Erythroblast (primary cell): ENCODE measurements around the gene KLHL29.

Experiments
- DNase-seq, 2 experiments: peaks; one replicate each; lab custom pipeline; 2025; lab: John Stamatoyannopoulos, UW
- GATA1 ChIP-seq: IDR thresholded peaks from 2 replicates; pipeline ENCODE4 v1.6.1; 2011; ENCODE audit warnings: low read depth, mild to moderate bottlenecking, control low read depth, low read length, moderate library complexity
- POLR2A ChIP-seq: IDR thresholded peaks from 2 replicates; pipeline ENCODE4 v1.6.1; 2011; ENCODE audit warnings: mild to moderate bottlenecking, low read length

KLHL29 gene

GRCh38 chr2:23692263-23692662 is 307.3 kb downstream of the KLHL29 start:
- TF ChIP-seq GATA1 (no peak), POLR2A (no peak)

DNA sequence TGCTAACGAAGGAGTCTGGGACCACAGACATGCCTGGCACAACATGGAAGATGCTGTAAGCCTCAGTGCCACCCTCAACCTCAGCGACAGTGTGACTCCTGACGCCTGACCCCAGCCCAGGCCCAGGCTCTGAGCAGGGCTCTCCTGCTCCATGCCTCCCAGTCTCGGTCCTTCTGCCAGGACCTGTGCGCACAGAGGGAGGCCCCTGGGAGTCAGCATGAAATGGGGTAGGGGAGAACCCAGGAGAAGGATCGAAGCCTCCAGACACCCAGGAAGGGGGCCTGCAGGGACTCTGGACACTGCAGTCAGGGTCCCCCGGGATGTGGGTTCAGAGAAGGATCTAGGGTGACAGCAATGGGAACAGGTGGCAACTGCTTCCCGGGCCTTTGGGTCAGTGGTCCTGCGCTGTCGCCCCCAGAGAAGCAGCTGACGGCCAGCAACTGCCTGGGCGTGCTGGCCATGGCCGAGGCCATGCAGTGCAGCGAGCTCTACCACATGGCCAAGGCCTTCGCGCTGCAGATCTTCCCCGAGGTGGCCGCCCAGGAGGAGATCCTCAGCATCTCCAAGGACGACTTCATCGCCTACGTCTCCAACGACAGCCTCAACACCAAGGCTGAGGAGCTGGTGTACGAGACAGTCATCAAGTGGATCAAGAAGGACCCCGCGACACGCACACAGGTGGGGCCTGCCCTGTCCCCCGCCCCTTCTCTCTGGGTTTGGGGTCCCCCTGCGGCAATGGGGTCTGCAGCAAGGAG is 308.0 kb downstream of the KLHL29 start:
- TF ChIP-seq POLR2A = no peak
- no peak for TF ChIP-seq GATA1
- DNase-seq = no peak

More at GRCh38 chr2:23692263-23692662, 307.3 kb downstream of the KLHL29 start:
- no peak for DNase-seq

- TF ChIP-seq GATA1 (no peak), POLR2A (no peak)
- no peak for DNase-seq
Observed at GRCh38 chr2:23693606-23693951, 308.6 kb downstream of the KLHL29 start.

DNA sequence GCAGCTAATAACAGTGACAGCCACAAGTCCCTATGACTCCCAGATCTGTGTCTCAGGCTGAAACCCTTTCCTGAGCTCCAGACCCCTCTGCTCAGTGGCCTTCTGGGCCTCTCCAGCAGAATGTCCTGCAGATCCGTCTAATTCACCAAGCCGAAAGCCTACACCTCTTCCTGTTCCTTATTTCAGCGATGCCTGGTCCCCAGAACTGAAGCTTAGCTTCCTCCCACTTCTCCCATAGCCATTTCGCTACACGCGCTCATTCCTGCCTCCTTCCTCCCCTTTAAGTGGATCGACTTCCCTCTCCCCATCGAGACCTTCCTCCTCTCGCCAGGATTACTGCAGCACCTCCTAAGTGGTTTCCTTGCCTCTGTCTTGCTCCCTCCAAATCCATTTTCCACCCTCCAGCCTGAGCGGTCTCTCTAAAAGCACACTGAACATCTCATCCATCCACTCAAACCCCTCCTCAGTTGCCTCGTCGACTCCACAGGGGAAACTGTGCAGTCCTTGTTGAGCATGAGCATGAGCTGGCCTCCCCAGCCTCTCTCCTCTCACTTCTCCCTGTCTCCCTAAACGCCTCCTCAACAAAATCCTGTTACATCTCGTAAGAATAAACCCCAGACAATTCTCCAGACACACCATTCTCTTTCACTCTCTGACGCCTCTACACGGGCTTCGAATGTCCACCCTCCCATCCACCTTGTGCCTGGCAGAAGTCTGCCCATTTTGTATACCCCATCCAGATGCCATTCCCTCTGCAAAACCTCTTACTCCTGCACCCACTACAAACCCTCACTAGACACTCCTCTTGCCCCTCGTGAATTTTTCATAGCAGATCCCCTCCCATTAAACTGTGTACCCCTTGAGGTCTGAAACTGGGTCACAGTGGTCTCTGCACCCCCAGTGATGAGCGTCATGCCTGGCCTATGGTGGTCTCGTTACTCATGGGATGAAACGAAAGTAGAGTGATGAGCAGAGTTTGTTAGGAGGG is 309.4 kb downstream of the KLHL29 start:
- DNase-seq = no peak
- TF ChIP-seq GATA1 = no peak
- TF ChIP-seq POLR2A = no peak

- no peak for DNase-seq
- no peak for TF ChIP-seq GATA1
- TF ChIP-seq POLR2A = no peak
Observed at GRCh38 chr2:23695214-23695889, 310.4 kb downstream of the KLHL29 start.

- TF ChIP-seq GATA1 (no peak), POLR2A (no peak)
- no peak for DNase-seq
Observed at GRCh38 chr2:23695890-23696751, 311.1 kb downstream of the KLHL29 start.

DNA sequence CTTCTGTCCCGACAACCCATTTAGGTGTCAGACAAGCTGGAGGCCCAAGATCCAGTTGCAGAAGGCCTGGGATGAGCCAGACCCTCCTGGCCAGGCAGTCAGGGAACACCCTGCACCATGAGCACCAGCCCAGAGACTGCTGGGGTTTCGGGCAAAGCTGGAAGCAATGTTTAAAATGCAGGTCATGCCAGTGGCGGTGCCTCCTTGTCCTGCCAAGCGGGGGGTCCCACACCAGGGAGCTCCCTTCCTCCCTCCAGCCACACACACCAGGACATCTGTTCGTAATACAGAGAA is 311.7 kb downstream of the KLHL29 start:
- TF ChIP-seq POLR2A (no peak), GATA1 (no peak)
- no peak for DNase-seq

- TF ChIP-seq POLR2A = no peak
- TF ChIP-seq GATA1 = no peak
- DNase-seq = no peak
Observed at GRCh38 chr2:23697256-23698075, 312.5 kb downstream of the KLHL29 start.

DNA sequence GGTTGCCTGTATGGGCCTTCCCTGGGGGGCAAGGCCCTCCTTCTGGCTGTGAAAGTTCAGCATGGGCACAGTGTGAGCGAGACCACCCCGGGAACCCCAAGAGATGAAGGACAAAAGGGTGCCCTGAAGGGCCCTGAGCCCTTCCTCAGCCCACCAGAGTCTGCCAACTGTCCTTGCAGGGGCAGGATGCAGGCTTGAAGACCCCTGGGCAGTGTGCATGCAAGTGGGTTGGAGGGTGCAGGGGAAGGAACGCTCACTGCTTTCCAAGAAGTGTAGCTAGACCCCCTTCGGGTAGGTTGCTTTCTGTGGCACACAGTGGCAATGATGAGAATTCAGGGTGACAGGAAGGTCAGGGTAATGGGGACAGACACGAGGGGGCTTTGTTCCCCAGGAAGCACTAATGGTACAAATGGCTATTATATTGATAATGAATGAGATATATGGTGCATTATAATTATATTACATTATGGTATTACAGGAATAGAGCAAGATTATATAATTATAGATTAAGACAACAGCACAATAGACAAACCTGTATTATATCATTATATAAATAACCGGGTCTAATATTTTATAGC is 313.2 kb downstream of the KLHL29 start:
- DNase-seq = no peak
- TF ChIP-seq GATA1 (no peak), POLR2A (no peak)

- no peak for DNase-seq
- TF ChIP-seq POLR2A (no peak), GATA1 (no peak)
Observed at GRCh38 chr2:23698721-23699579, 314.0 kb downstream of the KLHL29 start.

GRCh38 chr2:23699580-23699925 is 314.6 kb downstream of the KLHL29 start:
- DNase-seq = no peak
- no peak for TF ChIP-seq POLR2A
- TF ChIP-seq GATA1 = no peak
